OCI-LY7 (cell line): ENCODE results near the gene TAF11L8. TPM values are rescaled to one million over a fixed set of nuclear protein-coding genes. Genes with fewer than 3 reads are reported as not detected.
"Not testable (repeated sequence)": the region's sequence is repeated elsewhere in the genome, so short reads cannot be mapped to it uniquely, and the experiment has no call there.

Experiments
- BruUV-seq: library from RNA; stranded (reverse); fragments of 400-500 nt; replicated peaks from 2 replicates; lab custom pipeline; 2021; lab: Mats Ljungman, UMichigan
- CTCF ChIA-PET: fragments of 300-600 bp; sonication (Branson Sonifier 250); formaldehyde crosslinking; loops from one replicate; lab custom pipeline; 2022; ENCODE audit warnings: antibody characterized with exemption; ENCODE audit not compliant: unreplicated experiment; lab: Charles Lee
- POLR2A ChIA-PET: fragments of 300-600 bp; sonication (Branson Sonifier 250); formaldehyde crosslinking; loops from one replicate; lab custom pipeline; 2022; ENCODE audit warnings: antibody characterized with exemption; lab: Charles Lee
- DNase-seq: peaks from one replicate; pipeline ENCODE4 v3.0.0-alpha.2; 2015; ENCODE audit warnings: low spot score
- H2AFZ ChIP-seq: fragments of 200-600 bp; sonication (generic), shearing (Covaris generic); 2 replicates; pipeline ENCODE4 v1.6.1; 2014; ENCODE audit warnings: mild to moderate bottlenecking, antibody characterized with exemption, low read length, moderate library complexity
- H3K27ac ChIP-seq: fragments of 200-600 bp; sonication (generic); 2 replicates; pipeline ENCODE4 v1.5.1; 2014; ENCODE audit warnings: mixed run types, low read depth, mild to moderate bottlenecking, moderate library complexity, low read length, inconsistent platforms; ENCODE audit not compliant: poor library complexity, severe bottlenecking
- H3K36me3 ChIP-seq: fragments of 200-600 bp; sonication (generic); 2 replicates; pipeline ENCODE4 v1.6.1; 2014; ENCODE audit warnings: mild to moderate bottlenecking, antibody characterized with exemption, low read length, moderate library complexity, mixed read lengths; ENCODE audit not compliant: insufficient read depth
- H3K4me1 ChIP-seq: fragments of 200-600 bp; sonication (generic); 2 replicates; pipeline ENCODE4 v1.5.1; 2014; ENCODE audit warnings: mild to moderate bottlenecking, low read length; ENCODE audit not compliant: insufficient read depth, poor library complexity, severe bottlenecking
- H3K4me2 ChIP-seq: fragments of 200-600 bp; sonication (generic); 2 replicates; pipeline ENCODE4 v1.6.1; 2014; ENCODE audit warnings: mild to moderate bottlenecking, low read length
- H3K4me3 ChIP-seq: fragments of 200-600 bp; sonication (generic); 2 replicates; pipeline ENCODE4 v1.5.1; 2014; ENCODE audit warnings: mild to moderate bottlenecking, low read depth, low read length; ENCODE audit not compliant: poor library complexity, severe bottlenecking
- H3K79me2 ChIP-seq: fragments of 200-600 bp; sonication (generic); 2 replicates; pipeline ENCODE4 v1.6.1; 2016; ENCODE audit warnings: low read depth, mild to moderate bottlenecking, low read length, moderate library complexity, mixed read lengths; ENCODE audit not compliant: insufficient read depth
- H3K9me2 ChIP-seq: fragments of 200-600 bp; sonication (generic); 2 replicates; pipeline ENCODE4 v1.6.1; 2016; ENCODE audit warnings: mild to moderate bottlenecking, low read length, mixed read lengths; ENCODE audit not compliant: insufficient read depth
- H3K9me3 ChIP-seq: fragments of 200-600 bp; sonication (generic); 2 replicates; pipeline ENCODE4 v1.6.1; 2014; ENCODE audit warnings: mild to moderate bottlenecking, mixed run types, low read length, mixed read lengths
- H4K20me1 ChIP-seq: fragments of 200-600 bp; sonication (generic); 2 replicates; pipeline ENCODE4 v1.6.1; 2014; ENCODE audit warnings: mild to moderate bottlenecking, antibody characterized with exemption, low read length, moderate library complexity, mixed read lengths; ENCODE audit not compliant: insufficient read depth
- EZH2phosphoT487 ChIP-seq: fragments of 200-600 bp; sonication (generic); IDR thresholded peaks from 2 replicates; pipeline ENCODE4 v1.6.1; 2018; ENCODE audit warnings: low read depth, borderline replicate concordance, mild to moderate bottlenecking, mixed run types, antibody characterized with exemption, low read length, moderate library complexity, mixed read lengths
- intact Hi-C: fragments of 100-400 bp; cut with micrococcal nuclease; formaldehyde crosslinking; loops from one replicate; pipeline ENCODE4 v1.10.0; 2022; ENCODE audit not compliant: unreplicated experiment
- total RNA-seq, 2 experiments: library from RNA; depleted of rRNA in 1 of 2; stranded (reverse); fragments of >200 nt in 1 of 2; shearing (Covaris generic) in 1 of 2; gene quantifications; 2 replicates each; pipeline ENCODE4 v1.2.3, GENCODE V29; 2014 to 2022
- TF ChIP-seq, protein P1 (sequence below): fragments of 200-600 bp; sonication (generic); conservative IDR thresholded peaks from 2 replicates; pipeline ENCODE4 v1.5.1; 2014; ENCODE audit warnings: mild to moderate bottlenecking, antibody characterized with exemption, low read length, moderate library complexity, mixed read lengths

Gene TAF11L8
- total RNA-seq, 2 experiments from 2014 or later, result not detected

DNA sequence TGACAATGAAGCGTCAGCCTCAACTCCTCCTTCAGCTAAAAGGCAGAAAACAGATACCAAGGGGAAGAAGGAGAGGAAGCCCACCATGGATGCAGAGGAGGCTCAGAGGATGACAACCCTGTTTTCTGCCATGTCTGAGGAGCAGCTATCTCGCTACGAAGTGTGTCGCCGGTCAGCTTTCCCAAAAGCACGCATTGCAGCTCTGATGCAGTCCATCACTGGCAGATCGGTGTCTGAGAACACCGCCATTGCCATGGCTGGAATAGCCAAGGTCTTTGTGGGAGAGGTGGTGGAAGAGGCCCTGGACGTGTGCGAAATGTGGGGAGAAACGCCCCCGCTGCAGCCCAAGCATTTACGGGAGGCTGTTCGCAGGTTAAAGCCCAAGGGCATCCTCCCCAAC, 14.2 kb upstream of the TAF11L8 start:
- no peaks in the 10 kb centered on the region for H3K9me2 ChIP-seq
- intact Hi-C loops, result no loop called here
- no peak overlapping the region for H3K4me3 ChIP-seq
- TF ChIP-seq, protein P1, sequence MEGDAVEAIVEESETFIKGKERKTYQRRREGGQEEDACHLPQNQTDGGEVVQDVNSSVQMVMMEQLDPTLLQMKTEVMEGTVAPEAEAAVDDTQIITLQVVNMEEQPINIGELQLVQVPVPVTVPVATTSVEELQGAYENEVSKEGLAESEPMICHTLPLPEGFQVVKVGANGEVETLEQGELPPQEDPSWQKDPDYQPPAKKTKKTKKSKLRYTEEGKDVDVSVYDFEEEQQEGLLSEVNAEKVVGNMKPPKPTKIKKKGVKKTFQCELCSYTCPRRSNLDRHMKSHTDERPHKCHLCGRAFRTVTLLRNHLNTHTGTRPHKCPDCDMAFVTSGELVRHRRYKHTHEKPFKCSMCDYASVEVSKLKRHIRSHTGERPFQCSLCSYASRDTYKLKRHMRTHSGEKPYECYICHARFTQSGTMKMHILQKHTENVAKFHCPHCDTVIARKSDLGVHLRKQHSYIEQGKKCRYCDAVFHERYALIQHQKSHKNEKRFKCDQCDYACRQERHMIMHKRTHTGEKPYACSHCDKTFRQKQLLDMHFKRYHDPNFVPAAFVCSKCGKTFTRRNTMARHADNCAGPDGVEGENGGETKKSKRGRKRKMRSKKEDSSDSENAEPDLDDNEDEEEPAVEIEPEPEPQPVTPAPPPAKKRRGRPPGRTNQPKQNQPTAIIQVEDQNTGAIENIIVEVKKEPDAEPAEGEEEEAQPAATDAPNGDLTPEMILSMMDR, result no peak
- no peak for TF ChIP-seq EZH2phosphoT487
- ChIA-PET POLR2A (no interaction called here), CTCF (no interaction called here)
- H4K20me1 ChIP-seq, result no peaks in the 10 kb centered on the region
- H3K27ac ChIP-seq, result no peak overlapping the region
- BruUV-seq, result no TSS peak
- H3K4me1 ChIP-seq, result no peaks in the 10 kb centered on the region
- DNase-seq, result no peak
- no peak overlapping the region for H2AFZ ChIP-seq
- H3K9me3 ChIP-seq, result no peaks in the 10 kb centered on the region
- H3K4me2 ChIP-seq, result no peak overlapping the region
- no peaks in the 10 kb centered on the region for H3K36me3 ChIP-seq
- no peaks in the 10 kb centered on the region for H3K79me2 ChIP-seq

DNA sequence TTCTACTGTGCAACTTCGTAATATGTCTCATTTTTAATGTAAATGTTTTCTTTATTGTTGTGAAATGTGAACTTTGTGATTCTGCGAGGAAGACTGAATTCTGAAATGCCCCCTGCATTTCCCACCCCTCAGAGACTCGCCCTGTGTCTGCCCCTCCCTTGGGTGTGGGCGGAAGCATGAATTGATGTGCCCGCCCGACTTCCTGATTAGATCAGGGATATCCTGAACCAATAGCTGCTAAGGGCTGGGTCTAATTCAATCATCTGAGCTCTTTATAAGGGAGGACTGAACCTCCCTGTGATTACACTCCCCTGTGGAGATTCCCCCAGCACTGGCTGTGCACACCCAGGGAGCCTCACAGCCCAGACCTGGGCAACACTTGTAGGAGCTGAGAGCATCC, 13.1 kb upstream of the TAF11L8 start, which contains the start of gene TAF11L11:
Gene TAF11L11 (plus strand): TSS at position 304 of the 400 bp plus-strand sequence.
- BruUV-seq, POLR2A ChIA-PET, H3K9me3 ChIP-seq, intact Hi-C loops, H3K4me2 ChIP-seq, H3K79me2 ChIP-seq, H4K20me1 ChIP-seq, H2AFZ ChIP-seq, H3K9me2 ChIP-seq, H3K4me3 ChIP-seq, H3K36me3 ChIP-seq, H3K27ac ChIP-seq, H3K4me1 ChIP-seq, CTCF ChIA-PET, DNase-seq: not testable (repeated sequence)

DNA sequence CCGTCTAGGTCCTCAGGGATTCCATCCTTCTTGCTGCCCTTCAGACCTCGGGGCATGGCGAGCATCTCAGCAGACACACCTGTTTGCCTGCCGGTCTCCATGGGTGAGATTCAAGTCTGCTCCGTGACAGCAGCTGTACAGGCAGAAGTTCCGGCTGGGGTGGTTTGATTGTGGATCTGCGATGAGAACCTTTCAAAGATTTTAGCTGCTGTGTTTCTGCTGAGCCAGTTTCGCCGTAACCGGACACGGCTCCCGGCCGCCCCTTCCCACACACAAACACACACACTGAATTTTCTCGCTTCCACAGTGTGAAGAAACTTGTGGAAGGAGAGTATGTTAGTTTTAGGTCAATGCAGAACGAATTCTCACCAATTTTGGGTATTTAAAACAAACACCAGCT, 7.0 kb upstream of the TAF11L8 start, which contains the start of gene TAF11L10:
Gene TAF11L10 (minus strand): TSS at position 101 of the 400 bp plus-strand sequence.
- DNase-seq, H3K36me3 ChIP-seq, intact Hi-C loops, H3K79me2 ChIP-seq, H3K9me2 ChIP-seq, H4K20me1 ChIP-seq, BruUV-seq, H3K4me2 ChIP-seq, H3K27ac ChIP-seq, POLR2A ChIA-PET, H3K4me1 ChIP-seq, H3K4me3 ChIP-seq, H3K9me3 ChIP-seq, H2AFZ ChIP-seq, CTCF ChIA-PET: not testable (repeated sequence)

DNA sequence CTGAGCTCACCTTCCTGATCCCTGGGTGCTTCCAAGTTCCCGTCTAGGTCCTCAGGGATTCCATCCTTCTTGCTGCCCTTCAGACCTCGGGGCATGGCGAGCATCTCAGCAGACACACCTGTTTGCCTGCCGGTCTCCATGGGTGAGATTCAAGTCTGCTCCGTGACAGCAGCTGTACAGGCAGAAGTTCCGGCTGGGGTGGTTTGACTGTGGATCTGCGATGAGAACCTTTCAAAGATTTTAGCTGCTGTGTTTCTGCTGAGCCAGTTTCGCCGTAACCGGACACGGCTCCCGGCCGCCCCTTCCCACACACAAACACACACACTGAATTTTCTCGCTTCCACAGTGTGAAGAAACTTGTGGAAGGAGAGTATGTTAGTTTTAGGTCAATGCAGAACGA, 3.5 kb upstream of the TAF11L8 start, which contains the start of gene TAF11L9:
Gene TAF11L9 (minus strand): TSS at position 140 of the 400 bp plus-strand sequence.
- H4K20me1 ChIP-seq, H3K9me3 ChIP-seq, BruUV-seq, H3K79me2 ChIP-seq, CTCF ChIA-PET, H3K4me1 ChIP-seq, H3K4me2 ChIP-seq, DNase-seq, POLR2A ChIA-PET, H3K9me2 ChIP-seq, H3K27ac ChIP-seq, H3K36me3 ChIP-seq, H3K4me3 ChIP-seq, H2AFZ ChIP-seq, intact Hi-C loops: not testable (repeated sequence)

DNA sequence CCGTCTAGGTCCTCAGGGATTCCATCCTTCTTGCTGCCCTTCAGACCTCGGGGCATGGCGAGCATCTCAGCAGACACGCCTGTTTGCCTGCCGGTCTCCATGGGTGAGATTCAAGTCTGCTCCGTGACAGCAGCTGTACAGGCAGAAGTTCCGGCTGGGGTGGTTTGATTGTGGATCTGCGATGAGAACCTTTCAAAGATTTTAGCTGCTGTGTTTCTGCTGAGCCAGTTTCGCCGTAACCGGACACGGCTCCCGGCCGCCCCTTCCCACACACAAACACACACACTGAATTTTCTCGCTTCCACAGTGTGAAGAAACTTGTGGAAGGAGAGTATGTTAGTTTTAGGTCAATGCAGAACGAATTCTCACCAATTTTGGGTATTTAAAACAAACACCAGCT, 5.1 kb downstream of the TAF11L8 start, which contains the start of gene TAF11L7:
Gene TAF11L7 (minus strand): TSS at position 101 of the 400 bp plus-strand sequence.
- H4K20me1 ChIP-seq, H3K79me2 ChIP-seq, H3K36me3 ChIP-seq, DNase-seq, H2AFZ ChIP-seq, H3K27ac ChIP-seq, POLR2A ChIA-PET, BruUV-seq, intact Hi-C loops, H3K4me3 ChIP-seq, H3K4me1 ChIP-seq, H3K9me3 ChIP-seq, H3K9me2 ChIP-seq, H3K4me2 ChIP-seq, CTCF ChIA-PET: not testable (repeated sequence)
